GM21526 (cell line): ENCODE data around the gene ZBED1.
"Not testable (repeated sequence)": the region's sequence is repeated elsewhere in the genome, so short reads cannot be mapped to it uniquely, and the experiment has no call there.

Experiments used
- ATAC-seq: cut with Tn5 transposase; IDR thresholded peaks from one replicate; pipeline ENCODE4 v1.9.1; 2021; ENCODE audit warnings: moderate library complexity; ENCODE audit not compliant: unreplicated experiment, low FRiP score

Gene ZBED1

GRCh38 chrX:2457289-2458133, 43.3 kb downstream of the ZBED1 start:
- ATAC-seq = no peak

- not testable (repeated sequence) for ATAC-seq
Observed at GRCh38 chrX:2456091-2456490, 44.7 kb downstream of the ZBED1 start.

- not testable (repeated sequence) for ATAC-seq
Observed at GRCh38 chrX:2454620-2455019, 46.2 kb downstream of the ZBED1 start.

- no peak for ATAC-seq
Observed at GRCh38 chrX:2452799-2453198, 48.0 kb downstream of the ZBED1 start.

- ATAC-seq = no peak
Observed at GRCh38 chrX:2452317-2452784, 48.4 kb downstream of the ZBED1 start.

GRCh38 chrX:2451501-2452316, 49.1 kb downstream of the ZBED1 start:
- no peak for ATAC-seq

GRCh38 chrX:2450681-2451080, 50.1 kb downstream of the ZBED1 start:
- no peak for ATAC-seq

- ATAC-seq = no peak
Observed at GRCh38 chrX:2449135-2449886, 51.5 kb downstream of the ZBED1 start.

- no peak for ATAC-seq
Observed at GRCh38 chrX:2447484-2447883, 53.3 kb downstream of the ZBED1 start.

GRCh38 chrX:2446815-2447214, 54.0 kb downstream of the ZBED1 start:
- no peak for ATAC-seq

- no peak for ATAC-seq
Observed at GRCh38 chrX:2445662-2446623, 54.8 kb downstream of the ZBED1 start.

GRCh38 chrX:2442694-2443093, 58.1 kb downstream of the ZBED1 start:
- no peak for ATAC-seq

- no peak for ATAC-seq
Observed at GRCh38 chrX:2441466-2441865, 59.3 kb downstream of the ZBED1 start.

GRCh38 chrX:2439613-2440012, 61.2 kb downstream of the ZBED1 start:
- ATAC-seq = no peak
